Measurements from ENCODE around the gene CSRNP3.

The CSRNP3 gene

DNA sequence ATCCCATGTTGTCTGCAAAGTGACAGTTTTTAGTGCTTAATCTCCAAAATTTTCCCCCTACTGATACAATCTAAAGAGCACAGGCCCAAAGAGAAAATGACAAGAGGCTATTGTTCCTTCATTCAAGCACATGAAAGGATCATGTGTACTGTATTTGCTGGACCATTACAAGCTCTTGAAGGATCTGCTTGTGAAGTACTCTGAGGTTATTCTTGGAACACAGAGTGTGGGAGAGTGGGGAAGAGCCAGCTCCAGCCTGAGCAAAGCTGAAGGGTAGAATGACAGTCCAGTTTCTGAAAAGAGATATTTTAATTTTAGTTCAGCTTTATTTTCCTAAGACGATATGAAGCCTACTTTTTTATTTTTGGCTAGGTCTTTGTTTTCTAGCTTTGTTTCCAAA, 212.3 kb downstream of the CSRNP3 start:
- no peak for ATAC-seq
- H3K27ac Mint-ChIP-seq: no peak overlapping the region

GRCh38 chr2:165682546-165682945, 213.0 kb downstream of the CSRNP3 start:
- no peaks in the 10 kb centered on the region for H3K9me3 Mint-ChIP-seq
- DNase-seq (ENCODE audit: low spot score in 2 of 2) (no peak), ATAC-seq (no peak)
- H3K4me3 Mint-ChIP-seq: no peak overlapping the region
- no peak overlapping the region for H3K27ac Mint-ChIP-seq
- no peaks in the 10 kb centered on the region for H3K4me1 Mint-ChIP-seq
- H3K36me3 Mint-ChIP-seq: no peaks in the 10 kb centered on the region

More for the DNA sequence above, 212.3 kb downstream of the CSRNP3 start:
- H3K4me3 Mint-ChIP-seq: no peak overlapping the region
- H3K4me1 Mint-ChIP-seq: no peaks in the 10 kb centered on the region
- no peaks in the 10 kb centered on the region for H3K36me3 Mint-ChIP-seq
- no peaks in the 10 kb centered on the region for H3K9me3 Mint-ChIP-seq
- DNase-seq (ENCODE audit: low spot score in 2 of 2): no peak

GRCh38 chr2:165686800-165687199, 217.3 kb downstream of the CSRNP3 start:
- H3K4me1 Mint-ChIP-seq: no peaks in the 10 kb centered on the region
- no peaks in the 10 kb centered on the region for H3K9me3 Mint-ChIP-seq
- ATAC-seq: no peak
- no peak overlapping the region for H3K4me3 Mint-ChIP-seq
- DNase-seq (ENCODE audit: low spot score in 2 of 2): no peak
- H3K36me3 Mint-ChIP-seq: no peaks in the 10 kb centered on the region
- no peak overlapping the region for H3K27ac Mint-ChIP-seq

GRCh38 chr2:165687426-165688002, 218.0 kb downstream of the CSRNP3 start:
- DNase-seq (ENCODE audit: low spot score in 2 of 2) (no peak), ATAC-seq (no peak)
- H3K9me3 Mint-ChIP-seq: no peaks in the 10 kb centered on the region
- H3K4me3 Mint-ChIP-seq: no peak overlapping the region
- H3K27ac Mint-ChIP-seq: no peak overlapping the region
- no peaks in the 10 kb centered on the region for H3K36me3 Mint-ChIP-seq
- no peaks in the 10 kb centered on the region for H3K4me1 Mint-ChIP-seq

GRCh38 chr2:165691615-165692014, 222.1 kb downstream of the CSRNP3 start:
- no peak overlapping the region for H3K27ac Mint-ChIP-seq
- no peaks in the 10 kb centered on the region for H3K36me3 Mint-ChIP-seq
- no peaks in the 10 kb centered on the region for H3K9me3 Mint-ChIP-seq
- ATAC-seq (no peak), DNase-seq (ENCODE audit: low spot score in 2 of 2) (no peak)
- no peak overlapping the region for H3K4me3 Mint-ChIP-seq
- H3K4me1 Mint-ChIP-seq: no peaks in the 10 kb centered on the region

GRCh38 chr2:165692906-165693305, 223.4 kb downstream of the CSRNP3 start:
- Mint-ChIP-seq H3K36me3 (no peaks in the 10 kb centered on the region), H3K9me3 (no peaks in the 10 kb centered on the region), H3K4me3 (no peak overlapping the region), H3K27ac (no peak overlapping the region), H3K4me1 (no peaks in the 10 kb centered on the region)
- DNase-seq (ENCODE audit: low spot score in 2 of 2) (no peak), ATAC-seq (no peak)

GRCh38 chr2:165693838-165694237, 224.3 kb downstream of the CSRNP3 start:
- Mint-ChIP-seq H3K4me1 (no peaks in the 10 kb centered on the region), H3K4me3 (no peak overlapping the region), H3K36me3 (no peaks in the 10 kb centered on the region), H3K9me3 (no peaks in the 10 kb centered on the region), H3K27ac (no peak overlapping the region)
- DNase-seq (ENCODE audit: low spot score in 2 of 2) (no peak), ATAC-seq (no peak)

DNA sequence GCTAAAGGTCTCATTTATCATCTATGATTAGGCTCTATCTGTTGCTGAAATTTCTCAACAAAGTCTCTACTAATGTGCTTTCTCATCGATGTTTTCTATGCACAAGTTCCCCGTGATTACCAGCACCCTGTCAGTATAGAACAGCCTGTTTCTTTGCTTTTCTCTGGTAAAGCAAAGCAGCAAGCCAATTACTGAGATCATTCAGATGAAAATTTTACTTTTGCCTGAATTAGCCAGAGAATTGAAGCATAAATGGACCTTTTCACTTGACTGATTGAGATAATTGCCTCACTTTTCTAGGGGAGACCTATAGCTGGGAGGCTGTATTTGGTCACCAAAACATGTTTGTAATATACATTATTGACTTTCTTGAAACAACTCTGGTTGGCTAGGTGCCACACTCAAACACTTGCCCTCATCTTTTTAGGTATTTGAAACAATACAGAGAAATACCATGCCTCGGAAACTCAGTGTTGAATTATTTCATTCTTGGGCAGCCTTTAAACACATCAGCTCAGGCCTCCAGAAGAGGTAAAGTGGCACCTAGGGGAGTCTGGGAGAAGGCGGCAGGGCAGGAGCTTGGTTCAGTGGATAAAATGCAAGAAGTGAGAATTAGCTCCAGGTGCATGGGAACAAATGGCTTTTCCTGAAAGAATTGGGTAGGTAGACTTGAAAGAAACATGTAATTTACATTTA, 228.4 kb downstream of the CSRNP3 start:
- DNase-seq (ENCODE audit: low spot score in 2 of 2) (no peak), ATAC-seq (no peak)
- H3K27ac Mint-ChIP-seq: no peak overlapping the region
- no peaks in the 10 kb centered on the region for H3K9me3 Mint-ChIP-seq
- no peaks in the 10 kb centered on the region for H3K4me1 Mint-ChIP-seq
- H3K36me3 Mint-ChIP-seq: no peaks in the 10 kb centered on the region
- no peak overlapping the region for H3K4me3 Mint-ChIP-seq

DNA sequence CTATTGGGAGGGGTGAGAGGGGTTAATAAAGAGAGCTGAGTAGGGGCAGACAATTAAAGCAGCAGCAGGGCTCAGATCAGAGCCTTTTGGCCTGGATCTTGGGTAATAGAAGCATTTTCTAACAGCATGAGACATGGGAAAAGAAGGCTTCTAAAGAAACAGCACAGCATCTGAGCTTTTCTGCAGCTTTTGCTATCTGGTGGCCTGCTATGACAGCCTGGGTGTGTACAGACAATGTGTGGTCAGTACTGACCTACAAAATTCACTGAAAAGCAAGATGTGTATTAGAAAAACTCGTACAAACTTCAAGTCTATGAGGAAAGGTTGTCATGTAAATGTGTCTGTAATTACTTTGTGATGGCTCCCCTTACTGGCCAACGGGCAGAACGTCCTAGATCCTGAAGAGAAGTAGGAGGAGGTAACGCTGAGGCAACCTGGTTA, 229.0 kb downstream of the CSRNP3 start:
- ATAC-seq: no peak
- no peak overlapping the region for H3K27ac Mint-ChIP-seq
- no peaks in the 10 kb centered on the region for H3K4me1 Mint-ChIP-seq
- no peaks in the 10 kb centered on the region for H3K36me3 Mint-ChIP-seq
- no peak for DNase-seq (ENCODE audit: low spot score in 2 of 2)
- H3K9me3 Mint-ChIP-seq: no peaks in the 10 kb centered on the region
- H3K4me3 Mint-ChIP-seq: no peak overlapping the region

- Mint-ChIP-seq H3K27ac (no peak overlapping the region), H3K9me3 (no peaks in the 10 kb centered on the region), H3K36me3 (no peaks in the 10 kb centered on the region), H3K4me3 (no peak overlapping the region), H3K4me1 (no peaks in the 10 kb centered on the region)
- DNase-seq (ENCODE audit: low spot score in 2 of 2): no peak
- no peak for ATAC-seq
Measured at GRCh38 chr2:165699946-165700345, 230.4 kb downstream of the CSRNP3 start.

- ATAC-seq: no peak
- no peaks in the 10 kb centered on the region for H3K36me3 Mint-ChIP-seq
- H3K9me3 Mint-ChIP-seq: no peaks in the 10 kb centered on the region
- H3K4me1 Mint-ChIP-seq: no peaks in the 10 kb centered on the region
- DNase-seq (ENCODE audit: low spot score in 2 of 2): no peak
- H3K4me3 Mint-ChIP-seq: no peak overlapping the region
- H3K27ac Mint-ChIP-seq: no peak overlapping the region
Measured at GRCh38 chr2:165700531-165700930, 231.0 kb downstream of the CSRNP3 start.

DNA sequence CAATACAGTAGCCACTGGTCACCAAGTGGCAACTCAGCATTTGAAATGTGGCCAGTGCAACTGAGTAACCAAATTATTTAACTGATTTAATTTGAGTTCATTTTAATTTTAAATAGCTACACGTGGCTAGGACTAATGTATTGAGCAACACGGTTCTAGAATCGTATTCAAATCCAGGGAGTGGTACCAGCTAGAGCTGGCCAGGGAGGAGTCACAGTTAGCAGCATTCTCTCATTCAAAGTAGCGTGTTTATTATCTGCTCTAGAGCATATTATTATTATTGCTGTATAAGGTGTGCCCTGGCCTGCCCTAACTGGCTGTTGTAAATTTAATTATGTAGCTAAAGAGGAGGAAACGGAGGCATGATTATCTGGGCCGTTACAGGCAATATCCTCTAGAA, 231.6 kb downstream of the CSRNP3 start:
- Mint-ChIP-seq H3K4me1 (no peaks in the 10 kb centered on the region), H3K27ac (no peak overlapping the region), H3K36me3 (no peaks in the 10 kb centered on the region), H3K9me3 (no peaks in the 10 kb centered on the region), H3K4me3 (no peak overlapping the region)
- DNase-seq (ENCODE audit: low spot score in 2 of 2): no peak
- no peak for ATAC-seq

DNA sequence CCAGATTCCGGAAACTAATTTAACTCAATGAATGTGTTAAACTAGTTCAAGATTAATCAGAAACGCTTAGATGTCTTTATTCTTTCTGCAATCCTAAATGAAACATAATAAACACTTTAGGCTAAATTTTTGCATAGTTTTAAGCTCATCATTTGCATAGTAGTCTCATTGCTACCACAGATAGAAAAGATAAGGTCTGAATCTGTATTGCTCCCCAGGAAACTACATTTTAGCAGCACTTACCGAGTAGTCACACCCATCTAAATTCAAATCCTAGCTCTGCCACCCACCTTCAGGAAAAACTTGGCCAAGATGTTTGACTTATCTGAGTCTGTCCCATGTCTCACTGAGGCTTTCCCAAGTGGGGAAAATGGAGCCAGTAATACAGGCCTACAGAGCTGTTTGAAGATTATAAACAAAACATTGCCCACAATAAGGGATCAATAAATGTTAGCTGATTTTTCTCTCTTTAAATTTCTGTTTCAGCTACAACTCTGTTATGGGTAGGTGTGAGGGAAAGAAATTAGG, 237.5 kb downstream of the CSRNP3 start:
- DNase-seq (ENCODE audit: low spot score in 2 of 2) (no peak), ATAC-seq (no peak)
- Mint-ChIP-seq H3K9me3 (no peaks in the 10 kb centered on the region), H3K27ac (no peak overlapping the region), H3K36me3 (no peaks in the 10 kb centered on the region), H3K4me3 (no peak overlapping the region), H3K4me1 (no peaks in the 10 kb centered on the region)

- no peak for ATAC-seq
- Mint-ChIP-seq H3K4me3 (no peak overlapping the region), H3K9me3 (no peaks in the 10 kb centered on the region), H3K4me1 (no peaks in the 10 kb centered on the region), H3K27ac (no peak overlapping the region), H3K36me3 (no peaks in the 10 kb centered on the region)
- no peak for DNase-seq (ENCODE audit: low spot score in 2 of 2)
Measured at GRCh38 chr2:165716091-165716490, 246.6 kb downstream of the CSRNP3 start.

DNA sequence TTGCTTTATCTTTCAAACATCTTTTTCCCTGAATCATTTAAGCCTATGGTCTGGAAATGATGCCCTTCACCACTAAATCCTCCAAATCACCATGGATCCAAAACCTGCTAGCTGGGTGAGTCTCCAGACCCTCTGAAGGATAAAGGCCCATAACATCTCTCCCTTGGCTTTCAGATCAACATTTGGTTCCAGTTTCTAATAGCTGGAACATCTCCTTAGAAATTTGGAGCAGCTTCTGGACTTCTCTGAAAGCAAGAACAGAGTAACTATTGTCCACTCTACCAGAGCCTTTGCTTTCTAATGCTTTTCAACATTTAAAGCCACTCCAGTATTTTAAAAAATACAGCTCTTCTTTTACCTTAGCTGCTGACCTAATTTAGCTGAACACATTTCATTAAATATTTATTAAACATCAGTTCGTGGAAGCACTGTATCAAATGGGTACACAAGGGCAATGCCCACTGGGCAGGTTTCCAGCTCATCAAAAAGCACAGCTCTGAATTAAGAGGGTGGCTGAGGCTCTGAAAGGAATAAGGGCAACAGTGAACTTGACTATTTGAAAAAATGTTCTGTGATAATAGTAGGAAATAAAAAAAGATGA, 249.2 kb downstream of the CSRNP3 start:
- no peaks in the 10 kb centered on the region for H3K9me3 Mint-ChIP-seq
- no peak for DNase-seq (ENCODE audit: low spot score in 2 of 2)
- H3K27ac Mint-ChIP-seq: no peak overlapping the region
- H3K4me3 Mint-ChIP-seq: no peak overlapping the region
- H3K4me1 Mint-ChIP-seq: no peaks in the 10 kb centered on the region
- ATAC-seq: no peak
- no peaks in the 10 kb centered on the region for H3K36me3 Mint-ChIP-seq

GRCh38 chr2:165720511-165720910, 251.0 kb downstream of the CSRNP3 start:
- H3K4me3 Mint-ChIP-seq: no peak overlapping the region
- ATAC-seq: no peak

More at GRCh38 chr2:165720511-165720910, 251.0 kb downstream of the CSRNP3 start:
- Mint-ChIP-seq H3K27ac (no peak overlapping the region), H3K36me3 (no peaks in the 10 kb centered on the region), H3K9me3 (no peaks in the 10 kb centered on the region), H3K4me1 (no peaks in the 10 kb centered on the region)
- DNase-seq (ENCODE audit: low spot score in 2 of 2): no peak

Measured in stimulated activated effector memory CD8-positive, alpha-beta T cell treated with anti-CD3 and anti-CD28 coated beads, Interleukin-12 subunit alpha, Interleukin-12 subunit beta, amount 100 ng/mL, for 72 hours (primary cell).